Measurements from ENCODE around the gene RNF111.

Gene RNF111

GRCh38 chr15:58987491-58988005 is at the start of gene RNF111:
Gene RNF111 (plus strand): TSS chr15:58987663. CDS start chr15:59030823, 43,160 bp downstream.
- no peaks in the 10 kb centered on the region for H3K9me3 ChIP-seq (ENCODE audit: severe bottlenecking)
- DNase-seq, result peak; percentile 93
- TF ChIP-seq CTCF (IDR thresholded peaks at IDR 0.05; ENCODE audit: low read depth, low read length), result no peak
- H3K4me3 ChIP-seq (ENCODE audit: low read depth, low read length), result peak within 1 kb of the TSS; percentile 92
- peak within 1 kb of the TSS; percentile 83 for H3K27ac ChIP-seq
- peaks cover 18% of the 10 kb centered on the region for H3K36me3 ChIP-seq
- no peaks in the 10 kb centered on the region for H3K27me3 ChIP-seq (ENCODE audit: insufficient read depth, low read depth, severe bottlenecking)

GRCh38 chr15:58947179-58947578 is 40.3 kb upstream of the RNF111 start:
- TF ChIP-seq CTCF (IDR thresholded peaks at IDR 0.05; ENCODE audit: low read depth, low read length), result no peak
- Histone ChIP-seq H3K36me3 (no peaks in the 10 kb centered on the region), H3K27me3 (ENCODE audit: insufficient read depth, low read depth, severe bottlenecking) (no peaks in the 10 kb centered on the region), H3K27ac (no peak overlapping the region), H3K4me3 (ENCODE audit: low read depth, low read length) (no peak overlapping the region), H3K9me3 (ENCODE audit: severe bottlenecking) (no peaks in the 10 kb centered on the region)
- no peak for DNase-seq

- TF ChIP-seq CTCF (IDR thresholded peaks at IDR 0.05; ENCODE audit: low read depth, low read length), result no peak
- Histone ChIP-seq H3K36me3 (no peaks in the 10 kb centered on the region), H3K9me3 (ENCODE audit: severe bottlenecking) (no peaks in the 10 kb centered on the region), H3K27me3 (ENCODE audit: insufficient read depth, low read depth, severe bottlenecking) (no peaks in the 10 kb centered on the region), H3K4me3 (ENCODE audit: low read depth, low read length) (no peak overlapping the region), H3K27ac (no peak overlapping the region)
- DNase-seq, result no peak
These were observed 36.0 kb upstream of the RNF111 start for GRCh38 chr15:58951388-58952007.

GRCh38 chr15:58952751-58953150 is 34.7 kb upstream of the RNF111 start:
- TF ChIP-seq CTCF (IDR thresholded peaks at IDR 0.05; ENCODE audit: low read depth, low read length), result no peak
- no peaks in the 10 kb centered on the region for H3K27me3 ChIP-seq (ENCODE audit: insufficient read depth, low read depth, severe bottlenecking)

GRCh38 chr15:58957101-58957973 is 30.1 kb upstream of the RNF111 start:
- Histone ChIP-seq H3K4me3 (ENCODE audit: low read depth, low read length) (no peak overlapping the region), H3K9me3 (ENCODE audit: severe bottlenecking) (no peaks in the 10 kb centered on the region), H3K27ac (no peak overlapping the region), H3K27me3 (ENCODE audit: insufficient read depth, low read depth, severe bottlenecking) (no peaks in the 10 kb centered on the region), H3K36me3 (no peaks in the 10 kb centered on the region)
- peak; percentile 69 for DNase-seq
- TF ChIP-seq CTCF (IDR thresholded peaks at IDR 0.05; ENCODE audit: low read depth, low read length), result peak; percentile 73

More at GRCh38 chr15:58952751-58953150, 34.7 kb upstream of the RNF111 start:
- Histone ChIP-seq H3K36me3 (no peaks in the 10 kb centered on the region), H3K9me3 (ENCODE audit: severe bottlenecking) (no peaks in the 10 kb centered on the region), H3K4me3 (ENCODE audit: low read depth, low read length) (no peak overlapping the region), H3K27ac (no peak overlapping the region)
- DNase-seq, result no peak

Data from WERI-Rb-1 (cell line).